ENCODE measurements around the gene ALX1. TPM values are rescaled to one million over a fixed set of nuclear protein-coding genes. Genes with fewer than 3 reads are reported as not detected.

ALX1 gene
- polyA plus RNA-seq, 1 donor = 0.06 TPM

- Histone ChIP-seq H3K4me1 (ENCODE audit: control insufficient read depth, insufficient read depth, low read length) (no peaks in the 10 kb centered on the region), H3K27ac (ENCODE audit: low read length) (no peak overlapping the region), H3K4me3 (ENCODE audit: low read length) (no peak overlapping the region), H3K36me3 (ENCODE audit: control insufficient read depth, insufficient read depth, low read length) (no peaks in the 10 kb centered on the region), H3K9me3 (ENCODE audit: control insufficient read depth, low read depth, low read length) (no peaks in the 10 kb centered on the region), H3K27me3 (ENCODE audit: control insufficient read depth, insufficient read depth, low read length) (no peaks in the 10 kb centered on the region)
- DNase-seq = no peak
These were observed 70.3 kb downstream of the ALX1 start for GRCh38 chr12:85350356-85350755.

Other genes with a start within 250 kb of the ALX1 start
- 0.09 TPM for gene TSPAN19, start 243.9 kb upstream of the ALX1 start, polyA plus RNA-seq
- gene LRRIQ1, start 243.9 kb upstream of the ALX1 start, polyA plus RNA-seq = 0.49 TPM